ENCODE results near the gene CADM1. TPM values are rescaled to one million over a fixed set of nuclear protein-coding genes. Genes with fewer than 3 reads are reported as not detected.

The CADM1 gene
- total RNA-seq, 1 donor = 0.45 TPM

GRCh38 chr11:115347106-115347505 lies 157.1 kb downstream of the CADM1 start:
- TF ChIP-seq CTCF (IDR thresholded peaks at IDR 0.05; ENCODE audit: insufficient read depth, low read length) = no peak
- no peak overlapping the region for H3K4me3 ChIP-seq (ENCODE audit: low read depth, low read length)
- DNase-seq (ENCODE audit: low read depth) = no peak

GRCh38 chr11:115345840-115346239 lies 158.4 kb downstream of the CADM1 start:
- TF ChIP-seq CTCF (IDR thresholded peaks at IDR 0.05; ENCODE audit: insufficient read depth, low read length) = no peak
- no peak for DNase-seq (ENCODE audit: low read depth)

GRCh38 chr11:115345361-115345760 lies 158.9 kb downstream of the CADM1 start:
- no peak for DNase-seq (ENCODE audit: low read depth)
- TF ChIP-seq CTCF (IDR thresholded peaks at IDR 0.05; ENCODE audit: insufficient read depth, low read length) = no peak
- no peak overlapping the region for H3K4me3 ChIP-seq (ENCODE audit: low read depth, low read length)

More at GRCh38 chr11:115345840-115346239, 158.4 kb downstream of the CADM1 start:
- no peak overlapping the region for H3K4me3 ChIP-seq (ENCODE audit: low read depth, low read length)

- no peak for TF ChIP-seq CTCF (IDR thresholded peaks at IDR 0.05; ENCODE audit: insufficient read depth, low read length)
- H3K4me3 ChIP-seq (ENCODE audit: low read depth, low read length) = no peak overlapping the region
- DNase-seq (ENCODE audit: low read depth) = no peak
Measured at GRCh38 chr11:115344846-115345245, 159.4 kb downstream of the CADM1 start.

GRCh38 chr11:115342142-115342541 lies 162.1 kb downstream of the CADM1 start:
- H3K4me3 ChIP-seq (ENCODE audit: low read depth, low read length) = no peak overlapping the region
- TF ChIP-seq CTCF (IDR thresholded peaks at IDR 0.05; ENCODE audit: insufficient read depth, low read length) = no peak

GRCh38 chr11:115340874-115341273 lies 163.3 kb downstream of the CADM1 start:
- DNase-seq (ENCODE audit: low read depth) = no peak
- no peak overlapping the region for H3K4me3 ChIP-seq (ENCODE audit: low read depth, low read length)
- TF ChIP-seq CTCF (IDR thresholded peaks at IDR 0.05; ENCODE audit: insufficient read depth, low read length) = no peak

More at GRCh38 chr11:115342142-115342541, 162.1 kb downstream of the CADM1 start:
- no peak for DNase-seq (ENCODE audit: low read depth)

GRCh38 chr11:115338476-115338875 lies 165.7 kb downstream of the CADM1 start:
- TF ChIP-seq CTCF (IDR thresholded peaks at IDR 0.05; ENCODE audit: insufficient read depth, low read length) = no peak
- H3K4me3 ChIP-seq (ENCODE audit: low read depth, low read length) = no peak overlapping the region
- no peak for DNase-seq (ENCODE audit: low read depth)

Data from fibroblast of the aortic adventitia (primary cell).